Astrocyte of the spinal cord (primary cell): ENCODE measurements around the gene SHE.

Experiments used
- DNase-seq: peaks from one replicate; pipeline ENCODE4 v3.0.0; 2011; ENCODE audit warnings: low read depth, low spot score
- H3K4me3 ChIP-seq: 2 replicates; pipeline ENCODE4 v1.5.1; 2011; ENCODE audit warnings: low read depth, mild to moderate bottlenecking, low read length, moderate library complexity
- CTCF ChIP-seq: IDR thresholded peaks from 2 replicates; pipeline ENCODE4 v1.5.1; 2012; ENCODE audit warnings: low read depth, mild to moderate bottlenecking, low read length, inconsistent platforms
- in situ Hi-C: cut with HindIII; loops from 2 replicates; pipeline ENCODE4 v1.10.0; 2017; ENCODE audit warnings: low sequenced_read_pairs

SHE gene

GRCh38 chr1:154529308-154529707 lies 27.1 kb upstream of the SHE start:
- TF ChIP-seq CTCF: no peak
- DNase-seq: no peak
- in situ Hi-C loops: no loop called here
- H3K4me3 ChIP-seq: no peak overlapping the region

GRCh38 chr1:154527192-154527591 lies 25.0 kb upstream of the SHE start:
- no peak for TF ChIP-seq CTCF
- in situ Hi-C loops: no loop called here
- DNase-seq: no peak
- H3K4me3 ChIP-seq: no peak overlapping the region

- H3K4me3 ChIP-seq: no peak overlapping the region
- no peak for DNase-seq
- no peak for TF ChIP-seq CTCF
- in situ Hi-C loops: no loop called here
These were observed 22.7 kb upstream of the SHE start for GRCh38 chr1:154524881-154525280.

- TF ChIP-seq CTCF: no peak
- H3K4me3 ChIP-seq: no peak overlapping the region
- in situ Hi-C loops: no loop called here
- no peak for DNase-seq
These were observed 19.5 kb upstream of the SHE start for GRCh38 chr1:154521695-154522094.

GRCh38 chr1:154520333-154520732 lies 18.1 kb upstream of the SHE start:
- DNase-seq: no peak
- in situ Hi-C loops: no loop called here
- TF ChIP-seq CTCF: no peak

GRCh38 chr1:154519591-154519991 lies 17.4 kb upstream of the SHE start:
- no peak for TF ChIP-seq CTCF
- no peak overlapping the region for H3K4me3 ChIP-seq
- no peak for DNase-seq
- in situ Hi-C loops: no loop called here

More at GRCh38 chr1:154520333-154520732, 18.1 kb upstream of the SHE start:
- no peak overlapping the region for H3K4me3 ChIP-seq

GRCh38 chr1:154517661-154518060 lies 15.4 kb upstream of the SHE start:
- no peak for DNase-seq
- no peak overlapping the region for H3K4me3 ChIP-seq
- in situ Hi-C loops: no loop called here
- TF ChIP-seq CTCF: no peak
